ENCODE results near the gene KLC3.
"Not testable (repeated sequence)": the region's sequence is repeated elsewhere in the genome, so short reads cannot be mapped to it uniquely, and the experiment has no call there.

The KLC3 gene

DNA sequence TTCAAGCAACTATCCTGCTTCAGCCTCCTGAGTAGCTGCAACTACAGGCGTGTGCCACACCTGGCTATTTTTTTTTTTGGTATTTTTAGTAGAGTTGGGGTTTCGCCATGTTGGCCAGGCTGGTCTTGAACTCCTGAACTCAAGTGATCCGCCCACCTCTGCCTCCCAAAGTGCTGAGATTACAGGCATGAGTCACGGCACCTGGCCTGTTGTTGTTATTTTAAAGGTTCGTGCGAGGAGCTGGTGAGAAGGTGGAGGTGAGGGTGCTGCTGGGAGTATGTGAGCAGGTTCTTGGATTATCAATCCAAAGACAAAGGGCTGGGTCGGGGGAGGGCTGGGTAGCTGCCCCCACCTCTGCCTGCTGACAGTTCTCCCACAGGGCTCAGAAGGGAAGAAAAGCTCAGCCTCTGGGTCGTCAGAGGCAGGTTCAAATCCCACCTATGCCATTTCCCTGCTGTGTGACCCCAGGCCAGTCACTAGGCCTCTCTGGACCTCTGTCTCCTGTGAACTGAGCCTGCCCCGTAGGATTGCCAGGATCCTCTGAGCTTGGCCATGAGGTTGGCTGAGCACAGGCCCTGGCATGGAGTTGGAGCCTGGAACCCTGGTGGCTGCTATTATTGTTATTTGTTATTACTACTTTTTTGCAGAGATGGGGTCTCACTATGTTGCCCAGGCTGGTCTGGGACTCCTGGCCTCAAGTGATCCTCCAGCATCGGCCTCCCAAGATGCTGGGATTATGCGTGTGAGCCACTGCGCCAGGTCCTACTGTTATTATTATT lies 19.4 kb upstream of the KLC3 start:
- DNase-seq = no peak

- no peak for DNase-seq
These were observed 18.7 kb upstream of the KLC3 start for GRCh38 chr19:45321848-45322247.

- no peak for DNase-seq
These were observed 18.2 kb upstream of the KLC3 start for GRCh38 chr19:45322311-45322710.

DNA sequence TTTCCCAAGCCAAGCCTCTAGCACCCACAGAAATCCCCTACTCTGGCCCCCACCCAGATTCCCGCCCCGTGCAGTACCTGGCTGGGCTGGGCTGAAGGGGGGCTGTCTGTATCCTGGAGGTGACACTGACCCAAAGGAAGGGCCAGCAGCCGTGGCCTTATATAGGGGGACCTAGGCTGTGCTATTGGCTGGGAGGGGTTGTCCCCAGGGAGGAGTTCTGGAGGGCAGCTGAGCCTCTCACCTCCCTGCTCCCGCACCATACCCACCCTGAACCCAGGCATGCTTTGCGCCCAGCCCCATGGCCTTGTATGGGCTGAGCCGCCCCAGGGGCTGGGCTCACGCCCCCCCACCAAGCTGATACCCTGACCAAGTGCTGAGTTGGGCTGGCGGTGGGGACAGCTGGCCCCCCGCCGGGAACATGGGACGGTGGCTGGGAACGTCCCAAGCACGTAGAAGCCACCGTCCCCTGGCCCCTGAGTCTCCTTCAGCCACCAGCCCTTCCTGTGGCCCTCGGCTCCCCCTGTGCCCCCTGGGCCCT lies 17.7 kb upstream of the KLC3 start, which contains the start of gene CKM:
TSS of gene CKM (minus strand) at position 132 of the 538 bp plus-strand sequence. CDS start 3,162 bp downstream, outside the sequence.
- DNase-seq = no peak

- no peak for DNase-seq
These were observed 16.9 kb upstream of the KLC3 start for GRCh38 chr19:45323671-45324081.

- DNase-seq = no peak
These were observed 16.1 kb upstream of the KLC3 start for GRCh38 chr19:45324349-45324907.

- DNase-seq = no peak
These were observed 13.0 kb upstream of the KLC3 start for GRCh38 chr19:45327404-45328143.

DNA sequence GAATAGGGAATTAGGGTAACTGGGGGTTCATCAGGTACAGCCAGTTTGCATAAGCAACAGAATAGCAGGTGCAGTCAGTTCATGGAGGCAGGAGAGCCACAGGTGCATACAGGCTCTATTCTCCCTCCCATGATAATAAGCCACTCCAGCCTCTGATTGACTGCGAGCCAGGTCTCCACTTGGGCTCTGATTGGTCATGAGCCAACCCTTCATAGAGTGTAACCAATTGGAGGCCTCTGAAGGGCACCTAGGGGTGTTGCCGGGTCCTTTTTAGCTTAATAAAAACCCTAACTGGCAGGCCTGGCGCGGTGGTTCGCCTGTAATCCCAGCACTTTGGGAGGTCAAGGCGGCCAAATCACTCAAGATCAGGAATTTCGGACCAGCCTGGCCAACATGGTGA lies 9.1 kb upstream of the KLC3 start:
- DNase-seq = no peak

DNA sequence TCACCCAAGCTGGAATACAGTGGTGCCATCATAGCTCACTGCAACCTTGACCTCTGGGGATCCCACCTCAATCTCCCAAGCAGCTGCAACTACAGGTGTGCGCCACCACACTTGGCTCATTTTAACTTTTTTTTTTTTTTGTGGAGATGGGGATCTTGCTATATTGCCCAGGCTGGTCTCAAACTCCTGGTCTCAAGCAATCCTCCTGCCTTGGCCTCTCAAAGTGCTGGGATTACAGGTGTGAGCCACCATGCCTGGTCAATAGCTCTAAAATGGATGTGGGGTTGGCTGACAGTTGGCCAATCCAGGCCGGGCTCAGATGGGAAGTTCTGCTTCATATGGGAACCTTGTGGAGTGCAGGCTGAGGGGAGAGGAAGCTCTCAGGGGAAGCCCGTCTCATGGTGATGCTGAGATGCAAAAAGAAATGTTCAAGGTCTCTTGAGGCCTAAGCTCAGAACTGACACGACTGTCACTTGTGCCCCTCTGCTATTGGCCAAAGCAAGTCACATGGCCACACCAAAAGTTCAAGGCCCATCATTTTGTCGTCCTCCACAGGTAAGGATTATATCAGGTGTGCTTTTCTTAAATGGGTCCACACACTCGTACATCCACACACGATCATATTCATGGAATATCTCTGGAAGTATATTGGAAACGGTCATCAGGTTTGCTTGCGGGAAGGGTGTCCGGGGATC lies 6.8 kb upstream of the KLC3 start:
- no peak for DNase-seq

GRCh38 chr19:45334881-45335280 lies 5.7 kb upstream of the KLC3 start:
- DNase-seq = not testable (repeated sequence)

DNA sequence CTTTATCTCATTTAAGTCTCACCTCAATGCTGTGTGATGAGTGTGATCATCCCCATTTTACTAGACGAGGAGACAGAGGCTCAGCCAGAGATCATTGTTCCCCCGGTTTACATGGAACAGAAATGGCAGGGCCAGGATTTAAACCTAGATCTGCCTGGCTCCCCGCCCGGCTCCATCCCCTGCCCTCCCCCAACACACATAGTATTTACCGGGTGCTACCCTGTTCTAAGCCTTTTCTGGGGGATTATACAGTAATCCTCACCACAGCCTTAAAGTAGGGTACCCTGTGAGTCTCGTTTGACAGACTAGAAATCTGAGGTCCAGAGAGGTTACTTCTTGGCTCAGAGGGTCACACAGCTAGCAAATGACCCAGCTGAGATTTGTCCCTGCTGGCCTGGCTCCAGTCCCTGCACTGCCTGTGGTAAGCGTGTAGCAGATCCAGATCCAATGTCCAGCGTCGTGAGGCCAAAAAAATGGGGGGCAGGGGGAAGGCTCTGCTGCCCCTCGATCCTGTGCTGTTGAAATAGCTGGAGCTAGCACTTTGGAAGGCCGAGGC lies 3.8 kb upstream of the KLC3 start:
- DNase-seq = no peak

DNA sequence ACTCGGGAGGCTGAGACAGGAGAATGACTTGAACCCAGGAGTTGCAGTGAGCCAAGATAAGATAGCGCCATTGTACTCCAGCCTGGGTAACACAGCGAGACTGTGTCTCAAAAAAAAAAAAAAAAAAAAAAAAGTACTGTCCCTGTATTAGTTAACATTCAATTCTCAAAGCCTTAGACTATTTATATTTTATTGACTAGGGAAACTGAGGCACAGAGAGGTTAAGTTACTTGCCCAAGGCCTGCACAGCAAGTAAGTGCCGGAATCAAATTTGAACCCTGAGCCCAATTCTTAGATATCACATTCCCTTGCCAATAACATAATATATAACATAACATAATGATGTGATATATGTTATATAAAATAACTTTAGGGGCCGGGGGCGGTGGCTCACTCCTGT lies 921 bp upstream of the KLC3 start:
- DNase-seq = no peak

DNA sequence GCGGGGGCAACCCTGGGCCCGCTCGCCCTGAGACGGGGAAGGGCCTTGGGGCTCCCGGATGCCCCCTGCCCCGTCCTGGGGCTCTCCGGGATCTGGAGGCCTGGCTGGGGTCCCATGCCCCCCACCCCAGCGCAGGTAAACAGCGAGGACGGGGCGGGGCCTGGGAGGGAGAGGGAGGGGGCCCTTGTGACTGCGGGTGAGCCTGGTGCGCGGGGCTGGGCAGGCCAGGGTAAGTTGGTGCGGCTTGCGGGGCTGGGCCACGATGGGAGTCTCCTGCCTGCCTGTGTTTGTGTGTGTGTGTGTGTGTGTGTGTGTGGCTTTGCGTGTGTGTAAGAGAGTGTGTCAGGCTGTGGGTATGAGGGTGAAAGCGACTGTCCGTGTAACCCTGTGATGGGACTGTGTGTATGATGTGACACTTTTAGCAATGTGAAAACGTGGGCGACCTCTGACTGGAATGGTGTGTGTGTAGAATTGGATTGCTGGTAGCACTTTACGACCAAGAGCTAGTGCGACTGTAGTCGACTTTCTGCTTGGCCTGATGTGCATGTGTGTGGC lies 426 bp downstream of the KLC3 start:
- DNase-seq = no peak

DNA sequence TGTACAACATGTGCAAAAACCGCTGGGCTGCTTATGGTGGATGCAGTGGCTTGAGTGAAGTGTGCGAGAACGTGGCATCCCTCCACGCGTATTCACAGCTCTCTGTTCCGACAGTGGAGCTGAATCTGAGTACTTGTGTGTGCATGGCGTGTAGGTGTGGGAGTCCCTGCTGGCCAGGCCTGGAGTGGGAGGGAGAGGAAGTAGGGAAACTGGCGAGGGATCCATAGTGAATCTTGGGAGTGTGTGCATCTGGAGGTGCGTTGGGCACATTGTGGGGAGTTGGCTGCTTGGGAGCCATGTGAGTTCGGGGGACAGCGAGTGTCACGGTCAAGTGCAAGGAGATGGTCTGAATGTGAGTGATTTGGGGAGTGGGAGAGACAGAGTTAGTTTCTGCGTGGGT lies 2.4 kb downstream of the KLC3 start:
- DNase-seq = no peak

- DNase-seq = no peak
These were observed 4.3 kb downstream of the KLC3 start for GRCh38 chr19:45344621-45345505.

DNA sequence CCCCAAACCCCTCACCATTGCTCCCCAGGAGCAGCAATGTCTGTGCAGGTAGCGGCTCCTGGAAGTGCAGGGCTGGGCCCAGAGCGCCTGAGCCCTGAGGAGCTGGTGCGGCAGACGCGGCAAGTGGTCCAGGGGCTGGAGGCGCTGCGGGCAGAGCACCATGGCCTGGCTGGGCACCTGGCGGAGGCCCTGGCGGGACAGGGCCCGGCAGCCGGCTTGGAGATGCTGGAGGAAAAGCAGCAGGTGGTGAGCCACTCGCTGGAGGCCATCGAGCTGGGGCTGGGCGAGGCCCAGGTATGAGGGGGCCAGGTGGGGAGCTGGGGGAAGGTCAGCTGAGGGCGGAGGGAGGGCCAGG lies 4.9 kb downstream of the KLC3 start:
- no peak for DNase-seq

- DNase-seq = no peak
These were observed 5.9 kb downstream of the KLC3 start for GRCh38 chr19:45346449-45346848.

DNA sequence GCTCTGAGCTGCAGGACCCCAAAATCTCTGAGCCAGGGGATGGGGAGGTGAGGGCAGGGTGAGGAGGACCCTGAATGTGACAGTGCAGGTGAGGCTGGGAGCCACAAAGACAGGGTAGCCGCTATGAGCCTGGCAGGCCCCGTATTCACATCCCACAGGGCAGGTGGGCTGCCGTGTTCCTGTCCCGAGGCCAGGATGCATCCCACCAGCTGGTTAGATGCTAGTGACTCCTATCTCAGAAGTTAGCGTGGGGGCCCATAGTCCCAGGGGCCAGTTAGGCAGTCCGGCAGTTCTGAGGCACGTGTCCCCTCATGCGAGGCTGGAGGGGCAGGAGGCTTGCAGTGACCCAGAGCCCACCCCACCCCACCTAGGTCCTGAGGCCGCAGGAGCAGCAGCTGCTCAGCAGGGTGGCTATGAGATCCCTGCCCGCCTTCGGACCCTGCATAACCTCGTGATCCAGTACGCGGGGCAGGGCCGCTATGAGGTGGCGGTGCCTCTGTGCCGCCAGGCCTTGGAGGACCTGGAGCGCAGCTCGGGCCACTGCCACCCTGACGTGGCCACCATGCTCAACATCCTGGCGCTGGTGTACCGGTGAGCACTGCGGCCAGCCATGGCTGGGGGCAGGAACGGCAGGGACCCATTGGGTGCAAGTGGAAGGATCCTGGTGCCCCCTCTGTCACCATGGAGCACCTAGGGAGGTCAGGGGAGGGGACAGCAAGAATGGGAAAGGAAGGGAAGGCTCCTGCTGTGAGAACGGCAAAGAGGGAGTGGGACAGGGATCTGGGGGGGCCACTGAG lies 7.2 kb downstream of the KLC3 start:
- no peak for DNase-seq

GRCh38 chr19:45348367-45349125 lies 8.0 kb downstream of the KLC3 start:
- no peak for DNase-seq

DNA sequence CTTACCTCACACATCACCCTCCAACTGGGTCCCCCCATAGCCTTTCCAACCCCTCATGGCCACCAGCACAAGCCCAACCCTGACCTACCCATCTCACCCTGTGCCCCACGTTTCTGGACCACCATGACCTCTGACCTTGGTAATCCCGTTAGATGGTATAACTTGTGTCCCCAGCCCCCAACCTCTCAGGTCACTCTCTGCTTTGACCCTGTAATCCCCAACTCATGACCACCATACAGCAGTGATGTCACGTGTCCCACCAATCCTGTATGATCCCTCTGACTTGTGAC lies 8.5 kb downstream of the KLC3 start:
- no peak for DNase-seq
